Measurements from ENCODE around the gene PIGU.

Gene PIGU

GRCh38 chr20:34552569-34552968 lies 124.3 kb downstream of the PIGU start:
- no peak for TF ChIP-seq CTCF (IDR thresholded peaks at IDR 0.05; ENCODE audit: low read length, missing control alignments)
- H3K4me3 ChIP-seq (replicated peaks; ENCODE audit: low read depth, low read length): no peak overlapping the region
- no peak for DNase-seq (ENCODE audit: low read depth)

GRCh38 chr20:34549929-34550305 lies 127.0 kb downstream of the PIGU start:
- no peak for TF ChIP-seq CTCF (IDR thresholded peaks at IDR 0.05; ENCODE audit: low read length, missing control alignments)
- DNase-seq (ENCODE audit: low read depth): no peak
- H3K4me3 ChIP-seq (replicated peaks; ENCODE audit: low read depth, low read length): no peak overlapping the region

GRCh38 chr20:34549291-34549928 lies 127.5 kb downstream of the PIGU start:
- no peak for TF ChIP-seq CTCF (IDR thresholded peaks at IDR 0.05; ENCODE audit: low read length, missing control alignments)
- peak; percentile 31 for DNase-seq (ENCODE audit: low read depth)
- H3K4me3 ChIP-seq (replicated peaks; ENCODE audit: low read depth, low read length): no peak overlapping the region

GRCh38 chr20:34547844-34548613 lies 128.9 kb downstream of the PIGU start:
- TF ChIP-seq CTCF (IDR thresholded peaks at IDR 0.05; ENCODE audit: low read length, missing control alignments): no peak
- no peak overlapping the region for H3K4me3 ChIP-seq (replicated peaks; ENCODE audit: low read depth, low read length)
- DNase-seq (ENCODE audit: low read depth): no peak

GRCh38 chr20:34546751-34547181 lies 130.1 kb downstream of the PIGU start:
- no peak overlapping the region for H3K4me3 ChIP-seq (replicated peaks; ENCODE audit: low read depth, low read length)
- DNase-seq (ENCODE audit: low read depth): no peak
- TF ChIP-seq CTCF (IDR thresholded peaks at IDR 0.05; ENCODE audit: low read length, missing control alignments): no peak

GRCh38 chr20:34544109-34544796 lies 132.6 kb downstream of the PIGU start:
- DNase-seq (ENCODE audit: low read depth): no peak
- TF ChIP-seq CTCF (IDR thresholded peaks at IDR 0.05; ENCODE audit: low read length, missing control alignments): no peak
- no peak overlapping the region for H3K4me3 ChIP-seq (replicated peaks; ENCODE audit: low read depth, low read length)
